Keratinocyte (primary cell): ENCODE results near the gene ITGA3.

Experiments
- CTCF ChIP-seq, 3 experiments: IDR thresholded peaks in 1 of 3; conservative IDR thresholded peaks in 1 of 3; optimal IDR thresholded peaks in 1 of 3; 2 replicates in 2 of 3; 3 replicates in 1 of 3; pipeline versions ENCODE3 to v1.5.1; 2011; ENCODE audit warnings: low read length in 3 of 3, mild to moderate bottlenecking in 3 of 3, moderate library complexity in 2 of 3, control low read depth in 1 of 3, inconsistent platforms in 1 of 3; ENCODE audit not compliant: insufficient read depth in 2 of 3; ENCODE audit errors: extremely low read depth in 1 of 3
- EZH2 ChIP-seq: IDR thresholded peaks from one replicate; pipeline ENCODE4 v1.6.1; 2012; ENCODE audit warnings: inconsistent platforms, mild to moderate bottlenecking, low read length, moderate library complexity

- TF ChIP-seq CTCF (optimal IDR thresholded peaks at IDR 0.05 in 1 of 3, IDR thresholded peaks at IDR 0.05 in 1 of 3, conservative IDR thresholded peaks at IDR 0.05 in 1 of 3; ENCODE audit: extremely low read depth in 1 of 3, insufficient read depth in 2 of 3, low read length in 3 of 3) (no peak), EZH2 (no peak)
These were observed 59.8 kb downstream of the ITGA3 start for GRCh38 chr17:50115756-50116155.
